Uterus (tissue), 2 donors: ENCODE measurements around the gene EPS15.

ENCODE experiments used
- CTCF ChIP-seq, 4 experiments: fragments of 200-600 bp in 2 of 4; fragments of 450-650 bp in 2 of 4; sonication (generic) in 2 of 4; IDR thresholded peaks; one replicate each; pipeline ENCODE4 v1.5.1; 2016 to 2019; ENCODE audit warnings: antibody characterized with exemption in 4 of 4, mild to moderate bottlenecking in 2 of 4, moderate library complexity in 1 of 4
- POLR2A ChIP-seq, 2 donors: fragments of 450-650 bp; IDR thresholded peaks; one replicate each; pipeline ENCODE4 v1.6.1; 2016; ENCODE audit warnings: antibody characterized with exemption in 2 of 2, mild to moderate bottlenecking in 1 of 2, moderate library complexity in 1 of 2

DNA sequence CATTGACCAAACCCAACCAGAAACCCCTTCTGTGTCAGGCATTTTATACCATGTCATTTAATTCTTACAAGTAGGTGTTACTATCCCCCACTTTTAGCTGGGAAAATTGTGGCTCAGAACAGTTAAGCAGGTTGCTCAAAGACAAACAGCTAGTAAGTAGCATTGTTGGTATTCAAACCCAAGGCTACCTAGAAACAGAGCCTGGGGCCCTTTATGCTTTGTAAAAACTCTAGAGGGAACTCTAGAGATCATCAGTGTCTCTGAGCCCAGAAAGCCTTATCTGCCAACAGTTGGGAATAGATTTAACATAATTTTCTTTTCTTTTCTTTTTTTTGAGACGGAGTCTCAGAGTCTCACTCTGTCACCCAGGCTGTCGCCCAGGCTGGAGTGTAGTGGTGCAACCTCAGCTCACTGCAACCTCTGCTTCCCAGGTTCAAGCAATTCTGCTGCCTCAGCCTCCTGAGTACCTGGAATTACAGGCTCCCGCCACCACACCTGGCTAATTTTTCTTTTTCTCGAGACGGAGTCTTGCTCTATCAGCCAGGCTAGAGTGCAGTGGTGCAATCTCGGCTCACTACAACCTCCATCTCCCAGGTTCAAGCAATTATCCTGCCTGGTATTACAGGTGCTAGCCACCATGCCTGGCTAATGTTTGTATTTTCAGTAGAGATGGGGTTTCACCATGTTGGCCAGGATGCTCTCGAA lies 49.3 kb upstream of the EPS15 start:
- TF ChIP-seq CTCF (IDR thresholded peaks at IDR 0.05), result no peak
- no peak for TF ChIP-seq POLR2A (IDR thresholded peaks at IDR 0.05)
